ENCODE measurements around the gene KDM5A.

DNA sequence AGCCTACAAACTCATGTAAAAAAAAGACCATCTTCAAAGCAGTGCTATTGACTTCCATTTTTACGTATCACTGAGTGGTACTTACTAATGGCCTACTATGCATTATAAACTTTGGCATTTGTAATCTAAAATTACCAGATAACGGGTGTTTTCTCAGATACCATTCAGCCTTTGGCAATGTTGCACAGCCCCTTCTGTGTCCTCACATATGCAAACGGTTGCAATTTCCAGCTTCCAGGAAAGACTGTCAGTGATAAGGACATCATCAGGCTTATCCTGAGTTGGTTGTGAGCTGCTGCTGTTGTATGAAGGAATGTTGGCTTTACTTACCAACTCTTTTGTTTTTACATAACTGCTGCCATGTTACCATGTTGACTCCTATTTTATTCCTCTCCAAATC is 124.9 kb downstream of the KDM5A start:
- no peak for TF ChIP-seq ZNF274 (IDR thresholded peaks at IDR 0.05; ENCODE audit: low read depth, low read length)
- TF ChIP-seq SUZ12 (IDR thresholded peaks at IDR 0.05; ENCODE audit: extremely low read depth, insufficient read depth, insufficient read length): no peak

Data from NT2/D1 (cell line).